ENCODE results near the gene CD6. TPM values are rescaled to one million over a fixed set of nuclear protein-coding genes. Genes with fewer than 3 reads are reported as not detected.

CD6 gene
- total and polyA plus RNA-seq, 2 donors (not counting 3 experiments of a cell fraction or from before 2014, with no cell fraction given), result not detected

DNA sequence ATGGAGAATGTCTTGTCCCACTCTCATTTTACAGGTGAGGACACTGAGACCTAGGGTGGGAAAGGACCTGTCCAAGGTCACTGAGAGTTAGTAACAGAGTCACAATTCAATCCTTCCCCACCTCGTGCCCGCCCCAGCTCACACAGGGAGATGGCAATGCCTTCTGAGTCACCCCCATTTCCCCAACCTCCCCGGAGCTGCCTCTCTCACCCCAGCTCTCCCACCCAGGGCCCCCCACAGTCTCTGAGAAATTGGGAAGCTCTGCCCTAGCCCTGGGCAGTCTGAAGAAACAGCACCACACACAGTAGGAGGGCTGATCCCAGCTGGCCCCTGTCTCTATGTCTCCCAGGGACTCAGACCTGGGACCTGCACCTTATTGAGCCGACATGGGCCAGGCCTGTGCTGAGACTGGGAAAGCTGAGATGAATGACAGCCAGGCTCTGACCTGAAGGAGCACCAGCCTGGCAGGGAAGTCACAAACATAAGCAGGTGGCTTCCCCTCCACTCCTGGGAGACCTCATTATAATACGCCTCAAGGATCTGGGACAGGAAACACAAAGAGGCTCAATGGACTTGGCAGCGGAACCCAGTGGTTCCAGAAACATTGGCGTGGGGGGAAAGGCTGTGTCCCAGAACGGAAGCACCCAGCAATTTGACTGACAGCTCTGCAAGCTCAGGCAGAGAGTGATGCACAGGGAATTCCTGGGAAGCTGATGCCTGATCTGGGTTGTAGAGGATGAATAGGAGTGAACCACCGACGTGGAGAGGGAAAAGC is 51.0 kb downstream of the CD6 start:
- no peak for FAIRE-seq
- peaks cover 2 to 7% of the 10 kb centered on the region in 2 experiments for H3K27me3 ChIP-seq (ENCODE audit: control insufficient read depth in 2 of 2, insufficient read depth in 2 of 2, low read length in 2 of 2)
- H3K4me3 ChIP-seq (replicated peaks in 1 of 3; ENCODE audit: insufficient read depth in 1 of 3, low read depth in 1 of 3, low read length in 3 of 3), result no peak overlapping the region
- ChIA-PET POLR2A (no interaction called here), CTCF (no interaction called here)
- no peaks in the 10 kb centered on the region for H3K4me1 ChIP-seq (ENCODE audit: control insufficient read depth, extremely low read depth, insufficient read depth, low read length)
- H3K9me3 ChIP-seq (replicated peaks; ENCODE audit: control insufficient read depth, insufficient read depth, low read length), result no peaks in the 10 kb centered on the region
- BruUV-seq (replicated peaks), result no TSS peak
- no peaks in the 10 kb centered on the region for H3K79me2 ChIP-seq (ENCODE audit: control insufficient read depth, insufficient read depth, low read length)
- no peak overlapping the region for H3K27ac ChIP-seq (ENCODE audit: insufficient read depth, low read depth, low read length)
- H4K20me1 ChIP-seq (replicated peaks; ENCODE audit: control insufficient read depth, extremely low read depth, insufficient read depth, low read length), result no peaks in the 10 kb centered on the region
- dilution Hi-C loops (cut with MboI; ENCODE audit: extremely low pct_ligation_motif_present, low sequenced_read_pairs) (no loop called here), intact Hi-C loops (cut with micrococcal nuclease) (no loop called here)
- no peak overlapping the region for H3K9ac ChIP-seq (replicated peaks; ENCODE audit: extremely low read depth, insufficient read depth, low read length)
- no peak for TF ChIP-seq GATA2 (IDR thresholded peaks at IDR 0.05; ENCODE audit: insufficient read depth, insufficient read length, low read depth, low read length)
- no peak for TF ChIP-seq JUN (IDR thresholded peaks at IDR 0.05; ENCODE audit: borderline replicate concordance, insufficient read depth, insufficient read length, low read depth)
- TF ChIP-seq EZH2 (IDR thresholded peaks at IDR 0.05; ENCODE audit: borderline replicate concordance, low read depth, low read length, severe bottlenecking), result no peak
- TF ChIP-seq, protein P1, sequence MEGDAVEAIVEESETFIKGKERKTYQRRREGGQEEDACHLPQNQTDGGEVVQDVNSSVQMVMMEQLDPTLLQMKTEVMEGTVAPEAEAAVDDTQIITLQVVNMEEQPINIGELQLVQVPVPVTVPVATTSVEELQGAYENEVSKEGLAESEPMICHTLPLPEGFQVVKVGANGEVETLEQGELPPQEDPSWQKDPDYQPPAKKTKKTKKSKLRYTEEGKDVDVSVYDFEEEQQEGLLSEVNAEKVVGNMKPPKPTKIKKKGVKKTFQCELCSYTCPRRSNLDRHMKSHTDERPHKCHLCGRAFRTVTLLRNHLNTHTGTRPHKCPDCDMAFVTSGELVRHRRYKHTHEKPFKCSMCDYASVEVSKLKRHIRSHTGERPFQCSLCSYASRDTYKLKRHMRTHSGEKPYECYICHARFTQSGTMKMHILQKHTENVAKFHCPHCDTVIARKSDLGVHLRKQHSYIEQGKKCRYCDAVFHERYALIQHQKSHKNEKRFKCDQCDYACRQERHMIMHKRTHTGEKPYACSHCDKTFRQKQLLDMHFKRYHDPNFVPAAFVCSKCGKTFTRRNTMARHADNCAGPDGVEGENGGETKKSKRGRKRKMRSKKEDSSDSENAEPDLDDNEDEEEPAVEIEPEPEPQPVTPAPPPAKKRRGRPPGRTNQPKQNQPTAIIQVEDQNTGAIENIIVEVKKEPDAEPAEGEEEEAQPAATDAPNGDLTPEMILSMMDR (IDR thresholded peaks at IDR 0.05; ENCODE audit: extremely low read depth in 1 of 2, insufficient read depth in 1 of 2, low read depth in 1 of 2, low read length in 2 of 2), result no peak
- TF ChIP-seq MYC (IDR thresholded peaks at IDR 0.05; ENCODE audit: low read depth, low read length), result no peak
- TF ChIP-seq, protein P2, sequence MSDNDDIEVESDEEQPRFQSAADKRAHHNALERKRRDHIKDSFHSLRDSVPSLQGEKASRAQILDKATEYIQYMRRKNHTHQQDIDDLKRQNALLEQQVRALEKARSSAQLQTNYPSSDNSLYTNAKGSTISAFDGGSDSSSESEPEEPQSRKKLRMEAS (IDR thresholded peaks at IDR 0.05; ENCODE audit: insufficient read depth, insufficient read length), result no peak
- TF ChIP-seq POLR2A (IDR thresholded peaks at IDR 0.05; ENCODE audit: low read depth, low read length), result no peak
- TF ChIP-seq POLR2AphosphoS5 (IDR thresholded peaks at IDR 0.05; ENCODE audit: insufficient read depth, low read depth, low read length), result no peak
- TF ChIP-seq FOS (IDR thresholded peaks at IDR 0.05; ENCODE audit: borderline replicate concordance, insufficient read depth, low read length), result no peak
- no peak overlapping the region for H3K4me2 ChIP-seq (ENCODE audit: insufficient read depth, low read length)
- no peaks in the 10 kb centered on the region for H3K9me1 ChIP-seq (replicated peaks; ENCODE audit: control insufficient read depth, extremely low read depth, insufficient read depth, low read length)
- no peak for DNase-seq (ENCODE audit: low read depth, low spot score)
- no peaks in the 10 kb centered on the region for H3K36me3 ChIP-seq (ENCODE audit: control insufficient read depth in 2 of 2, extremely low read depth in 1 of 2, insufficient read depth in 2 of 2, low read length in 2 of 2)
- H2AFZ ChIP-seq (ENCODE audit: low read depth, low read length), result no peak overlapping the region
